Colonic mucosa (tissue), 4 donors: Measurements from ENCODE around the gene HEXD. TPM values are rescaled to one million over a fixed set of nuclear protein-coding genes. Genes with fewer than 3 reads are reported as not detected.

Experiments
- DNase-seq: peaks from one replicate; pipeline ENCODE4 v3.0.0-alpha.2; 2020
- H3K27ac ChIP-seq: fragments of 200-600 bp; one replicate; pipeline ENCODE4 v1.8.0; 2021
- H3K27me3 ChIP-seq: fragments of 200-600 bp; one replicate; pipeline ENCODE4 v1.8.0; 2021
- H3K36me3 ChIP-seq: fragments of 200-600 bp; one replicate; pipeline ENCODE4 v1.8.0; 2021
- H3K4me1 ChIP-seq: fragments of 200-600 bp; one replicate; pipeline ENCODE4 v1.8.0; 2021; ENCODE audit warnings: mild to moderate bottlenecking
- H3K4me3 ChIP-seq: fragments of 200-600 bp; one replicate; pipeline ENCODE4 v1.8.0; 2021
- H3K9ac ChIP-seq, 2 donors: one replicate each; pipeline ENCODE4 v1.7.0; 2013; ENCODE audit warnings: control low read depth in 2 of 2, low read depth in 2 of 2, low read length in 2 of 2
- H3K9me3 ChIP-seq: fragments of 200-600 bp; one replicate; pipeline ENCODE4 v1.8.0; 2021
- CTCF ChIP-seq: fragments of 200-600 bp; IDR thresholded peaks from one replicate; pipeline ENCODE4 v1.8.0; 2022; ENCODE audit warnings: antibody characterized with exemption, mild to moderate bottlenecking
- intact Hi-C: fragments of 100-400 bp; cut with DNase I; formaldehyde crosslinking; loops from one replicate; pipeline ENCODE4 v1.14.1; 2022
- total RNA-seq, 2 donors: library from RNA; stranded (reverse); fragmentation: NEBNext Ultra II Directional in 1 of 2; extraction: Animal tissue kit (Norgen Biotek cat#: 25700) in 1 of 2; gene quantifications; one replicate each; pipeline ENCODE4 v1.2.1, GENCODE V29; 2021
- donor health status: healthy.
- donor health status: DM: no; HTN: no; CAD: no.
- donor health status: DM: no; HTN: no; CAD: no.

The HEXD gene
- total RNA-seq, 2 donors from 2014 or later = 26.3 to 31.4 TPM

DNA sequence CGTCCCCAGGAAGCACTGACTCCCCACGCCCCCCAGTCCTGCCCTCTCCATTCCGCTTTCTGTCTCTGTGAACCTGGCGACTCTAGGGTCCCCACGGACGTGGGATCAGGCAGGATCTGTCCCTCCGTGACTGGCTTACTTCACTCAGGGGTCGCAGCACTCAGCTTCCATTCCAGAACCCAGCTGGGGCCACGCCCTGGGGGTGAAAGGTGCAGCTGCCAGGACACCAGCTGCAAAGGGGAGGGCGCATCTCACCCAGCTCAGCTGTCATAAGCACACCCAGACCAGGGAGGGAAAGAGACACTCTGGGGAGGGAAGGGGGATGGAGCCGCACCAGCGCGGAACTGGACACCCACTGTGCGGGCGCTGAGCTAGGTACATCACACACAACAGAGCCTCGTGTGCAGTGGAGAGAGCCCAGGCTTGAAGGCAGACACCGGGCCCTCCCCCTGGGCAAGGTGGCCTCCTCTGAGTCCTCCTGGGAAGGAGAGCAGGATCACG lies 18.5 kb upstream of the HEXD start:
- no peak overlapping the region for H3K4me3 ChIP-seq
- H3K36me3 ChIP-seq = no peaks in the 10 kb centered on the region
- no peak overlapping the region for H3K27ac ChIP-seq
- no peaks in the 10 kb centered on the region for H3K4me1 ChIP-seq
- intact Hi-C loops = no loop called here
- H3K9me3 ChIP-seq = no peaks in the 10 kb centered on the region
- no peaks in the 10 kb centered on the region for H3K27me3 ChIP-seq
- no peak overlapping the region for H3K9ac ChIP-seq
- DNase-seq = no peak
- TF ChIP-seq CTCF = no peak

GRCh38 chr17:82400206-82400605 lies 17.9 kb upstream of the HEXD start:
- no peaks in the 10 kb centered on the region for H3K36me3 ChIP-seq
- H3K9me3 ChIP-seq = no peaks in the 10 kb centered on the region
- no peak overlapping the region for H3K9ac ChIP-seq
- no peak overlapping the region for H3K4me3 ChIP-seq
- no peak overlapping the region for H3K27ac ChIP-seq
- intact Hi-C loops = no loop called here
- H3K27me3 ChIP-seq = no peaks in the 10 kb centered on the region
- no peaks in the 10 kb centered on the region for H3K4me1 ChIP-seq
- DNase-seq = no peak
- TF ChIP-seq CTCF = no peak

DNA sequence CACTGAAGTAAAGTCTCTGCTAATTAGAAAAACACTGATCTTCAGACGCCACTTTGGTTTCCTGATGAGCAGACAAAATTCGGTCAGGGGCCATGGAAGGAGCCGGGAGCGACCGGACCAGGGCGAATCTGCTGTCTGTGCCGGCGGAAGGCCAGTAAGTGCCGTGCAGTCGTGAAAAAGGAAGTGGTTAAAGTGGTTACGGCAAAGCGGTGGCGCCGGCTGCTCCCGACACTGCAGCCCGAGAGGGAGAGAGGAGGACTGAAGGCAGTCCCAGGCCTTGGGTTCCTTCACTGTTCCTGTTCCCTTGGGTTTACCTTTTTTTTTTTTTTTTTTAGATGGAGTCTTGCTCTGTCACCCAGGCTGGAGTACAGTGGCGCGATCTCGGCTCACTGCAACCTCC lies 17.3 kb upstream of the HEXD start:
- intact Hi-C loops = no loop called here
- no peaks in the 10 kb centered on the region for H3K36me3 ChIP-seq
- H3K9ac ChIP-seq = no peak overlapping the region
- no peaks in the 10 kb centered on the region for H3K9me3 ChIP-seq
- TF ChIP-seq CTCF = no peak
- peak; percentile 35 for DNase-seq
- no peaks in the 10 kb centered on the region for H3K4me1 ChIP-seq
- H3K4me3 ChIP-seq = no peak overlapping the region
- H3K27ac ChIP-seq = no peak overlapping the region
- H3K27me3 ChIP-seq = no peaks in the 10 kb centered on the region

DNA sequence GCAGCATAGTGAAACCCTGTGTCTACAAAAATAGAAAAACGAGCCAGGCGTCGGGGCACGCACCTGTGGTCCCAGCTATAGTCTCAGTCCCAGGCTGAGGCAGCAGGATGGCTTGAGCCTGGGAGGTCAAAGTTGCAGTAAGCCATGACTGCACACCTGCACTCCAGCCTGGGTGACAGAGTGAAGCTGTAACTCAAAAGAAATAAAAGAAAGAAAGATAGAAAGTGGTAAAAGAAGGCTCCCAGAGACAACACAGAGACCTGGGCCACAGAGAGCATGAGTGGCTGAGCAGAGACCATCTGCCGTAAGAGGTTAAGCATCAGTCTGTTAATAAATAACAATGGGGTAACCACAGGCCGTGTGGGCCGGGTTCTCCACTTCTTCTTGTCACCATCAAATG lies 15.3 kb upstream of the HEXD start:
- intact Hi-C loops = no loop called here
- no peak for DNase-seq
- H3K9ac ChIP-seq = no peak overlapping the region
- no peak overlapping the region for H3K27ac ChIP-seq
- no peaks in the 10 kb centered on the region for H3K27me3 ChIP-seq
- H3K36me3 ChIP-seq = no peaks in the 10 kb centered on the region
- no peaks in the 10 kb centered on the region for H3K4me1 ChIP-seq
- H3K4me3 ChIP-seq = no peak overlapping the region
- TF ChIP-seq CTCF = no peak
- no peaks in the 10 kb centered on the region for H3K9me3 ChIP-seq

DNA sequence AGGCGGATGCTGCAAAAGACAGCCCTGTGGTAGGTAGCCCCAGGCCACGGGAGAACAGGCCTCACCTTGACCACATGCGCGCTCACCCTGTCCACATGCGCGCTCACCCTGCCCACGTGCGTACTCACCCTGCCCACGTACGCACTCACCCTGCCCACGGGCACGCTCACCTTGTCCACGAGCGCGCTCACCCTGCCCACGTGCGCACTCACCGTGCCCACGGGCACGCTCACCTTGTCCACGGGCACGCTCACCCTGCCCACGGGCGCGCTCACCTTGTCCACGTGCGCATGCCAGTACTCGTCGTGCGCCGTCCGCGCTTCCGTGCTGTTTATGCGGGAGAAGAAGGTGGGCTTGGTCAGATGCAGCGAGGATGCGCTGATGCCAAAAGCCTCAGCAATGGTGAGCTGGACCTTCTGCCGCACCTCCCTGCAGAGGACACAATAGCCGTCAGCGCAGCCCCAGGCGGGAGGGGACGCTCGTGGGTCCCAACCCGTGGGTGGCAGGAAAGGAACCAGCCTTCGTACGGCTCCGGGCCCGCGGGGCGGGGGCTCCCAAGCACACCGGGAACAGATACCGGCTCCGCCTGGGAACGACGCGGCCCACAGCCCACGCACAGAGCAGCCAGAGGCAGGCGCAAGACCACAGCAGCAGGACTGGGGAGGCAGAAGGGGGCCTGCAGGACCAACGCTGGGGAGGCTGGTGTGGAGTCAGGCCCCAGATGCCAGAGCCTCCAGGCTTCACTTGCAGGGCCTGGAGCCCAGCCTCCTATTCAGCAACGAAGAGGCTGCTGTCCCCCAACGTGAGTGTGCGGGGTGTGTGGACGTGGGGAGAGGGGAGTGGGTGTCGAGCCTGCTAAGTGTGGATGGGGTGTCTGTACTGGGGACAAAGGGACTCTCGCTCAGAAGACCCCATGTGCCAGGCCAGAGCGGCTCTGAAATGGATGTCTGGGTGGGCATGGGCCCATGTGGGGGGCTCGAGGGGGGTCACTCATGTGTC lies 14.2 kb upstream of the HEXD start:
- Histone ChIP-seq H3K27ac (no peak overlapping the region), H3K27me3 (no peaks in the 10 kb centered on the region), H3K36me3 (no peaks in the 10 kb centered on the region), H3K9me3 (no peaks in the 10 kb centered on the region), H3K4me3 (no peak overlapping the region), H3K9ac (no peak overlapping the region), H3K4me1 (no peaks in the 10 kb centered on the region)
- TF ChIP-seq CTCF = no peak
- no peak for DNase-seq
- intact Hi-C loops = no loop called here
